HG03354 (cell line): ENCODE data around the gene PTPRQ.

Experiments used
- ATAC-seq: cut with Tn5 transposase; IDR thresholded peaks from one replicate; pipeline ENCODE4 v1.9.1; 2021; ENCODE audit warnings: mild to moderate bottlenecking; ENCODE audit not compliant: unreplicated experiment, poor library complexity, severe bottlenecking

The PTPRQ gene

GRCh38 chr12:80713419-80713818, 269.4 kb downstream of the PTPRQ start:
- ATAC-seq = no peak

GRCh38 chr12:80714055-80714454, 270.0 kb downstream of the PTPRQ start:
- ATAC-seq = no peak

- ATAC-seq = no peak
These were observed 270.8 kb downstream of the PTPRQ start for GRCh38 chr12:80714846-80715245.

GRCh38 chr12:80715713-80716249, 271.7 kb downstream of the PTPRQ start:
- ATAC-seq = no peak

GRCh38 chr12:80716696-80717469, 272.8 kb downstream of the PTPRQ start, which contains the start of gene MYF5:
TSS of gene MYF5 (plus strand) at chr12:80716912. CDS start at chr12:80717064, 152 bp downstream.
- no peak for ATAC-seq

GRCh38 chr12:80717856-80718255, 273.8 kb downstream of the PTPRQ start:
- no peak for ATAC-seq

GRCh38 chr12:80720516-80720915, 276.5 kb downstream of the PTPRQ start:
- no peak for ATAC-seq

GRCh38 chr12:80721326-80721725, 277.3 kb downstream of the PTPRQ start:
- no peak for ATAC-seq
